Karpas-422 (cell line): ENCODE data around the gene NEU3. TPM values are rescaled to one million over a fixed set of nuclear protein-coding genes. Genes with fewer than 3 reads are reported as not detected.

Experiments
- DNase-seq: peaks from one replicate; pipeline ENCODE4 v3.0.0-alpha.2; 2015
- H2AFZ ChIP-seq: fragments of 200-600 bp; sonication (generic); 2 replicates; pipeline ENCODE4 v1.6.1; 2014; ENCODE audit warnings: antibody characterized with exemption, low read length, mixed read lengths
- H3K27ac ChIP-seq: fragments of 200-600 bp; sonication (generic); 2 replicates; pipeline ENCODE4 v1.5.1; 2014; ENCODE audit warnings: mild to moderate bottlenecking, low read length, moderate library complexity
- H3K27me3 ChIP-seq: fragments of 200-600 bp; sonication (generic); 2 replicates; pipeline ENCODE4 v1.6.1; 2014; ENCODE audit warnings: low read length, mixed read lengths
- H3K36me3 ChIP-seq: fragments of 200-600 bp; sonication (generic); 2 replicates; pipeline ENCODE4 v1.6.1; 2014; ENCODE audit warnings: low read length, mixed read lengths; ENCODE audit not compliant: insufficient read depth
- H3K4me1 ChIP-seq: fragments of 200-600 bp; sonication (generic); 2 replicates; pipeline ENCODE4 v1.6.1; 2014; ENCODE audit warnings: mild to moderate bottlenecking, low read length, mixed read lengths
- H3K4me2 ChIP-seq: fragments of 200-600 bp; sonication (generic); 2 replicates; pipeline ENCODE4 v1.6.1; 2014; ENCODE audit warnings: low read length, low read depth, mild to moderate bottlenecking; ENCODE audit not compliant: poor library complexity, severe bottlenecking
- H3K4me3 ChIP-seq: fragments of 200-600 bp; sonication (generic); 2 replicates; pipeline ENCODE4 v1.5.1; 2014; ENCODE audit warnings: mild to moderate bottlenecking, antibody characterized with exemption, low read length, mixed read lengths
- H3K79me2 ChIP-seq: fragments of 200-600 bp; sonication (generic); 2 replicates; pipeline ENCODE4 v1.6.1; 2014; ENCODE audit warnings: mild to moderate bottlenecking, low read length, mixed read lengths
- H3K9ac ChIP-seq: fragments of 200-600 bp; sonication (generic); 2 replicates; pipeline ENCODE4 v1.6.0; 2014; ENCODE audit warnings: low read length
- H3K9me2 ChIP-seq: fragments of 200-600 bp; sonication (generic), shearing (Covaris generic); replicated peaks from 2 replicates; pipeline ENCODE4 v1.6.0; 2014; ENCODE audit warnings: mild to moderate bottlenecking, low read length, moderate library complexity; ENCODE audit not compliant: insufficient read depth
- H3K9me3 ChIP-seq: fragments of 300-700, 200-600 bp; sonication (generic); 2 replicates; pipeline ENCODE4 v1.6.1; 2014; ENCODE audit warnings: low read length, mixed read lengths
- H4K20me1 ChIP-seq: fragments of 200-600 bp; sonication (generic); 2 replicates; pipeline ENCODE4 v1.6.1; 2014; ENCODE audit warnings: mild to moderate bottlenecking, antibody characterized with exemption, low read length, low read depth; ENCODE audit not compliant: insufficient read depth
- small RNA-seq: library from RNA; depleted of rRNA; stranded (forward); fragments of <200 nt; gene quantifications from one replicate; pipeline ENCODE3, GENCODE V24; 2014
- total RNA-seq: library from RNA; depleted of rRNA; stranded (reverse); fragments of >200 nt; shearing (Covaris generic); gene quantifications from 2 replicates; pipeline ENCODE4 v1.2.3, GENCODE V29; 2014; ENCODE audit warnings: low replicate concordance; rRNA removed

NEU3 gene
- total RNA-seq, 1 experiment from 2014 or later: 103 TPM

- Histone ChIP-seq H2AFZ (no peak overlapping the region), H3K36me3 (no peaks in the 10 kb centered on the region), H4K20me1 (no peaks in the 10 kb centered on the region), H3K9ac (no peak overlapping the region), H3K4me3 (no peak overlapping the region), H3K9me2 (no peaks in the 10 kb centered on the region), H3K79me2 (no peaks in the 10 kb centered on the region), H3K27ac (no peak overlapping the region), H3K9me3 (no peaks in the 10 kb centered on the region), H3K4me2 (no peak overlapping the region), H3K4me1 (peaks cover 15% of the 10 kb centered on the region), H3K27me3 (no peaks in the 10 kb centered on the region)
- no peak for DNase-seq
Measured at GRCh38 chr11:75059299-75059698, 70.6 kb downstream of the NEU3 start.

- Histone ChIP-seq H3K27ac (no peak overlapping the region), H2AFZ (no peak overlapping the region), H3K4me3 (no peak overlapping the region), H3K4me2 (no peak overlapping the region), H3K36me3 (no peaks in the 10 kb centered on the region), H3K4me1 (peaks cover 15% of the 10 kb centered on the region), H3K9ac (no peak overlapping the region), H4K20me1 (no peaks in the 10 kb centered on the region), H3K79me2 (no peaks in the 10 kb centered on the region), H3K9me2 (no peaks in the 10 kb centered on the region), H3K9me3 (no peaks in the 10 kb centered on the region), H3K27me3 (0 out of 2 replicates have a peak, but pooled peaks cover 3% of the 10 kb centered on the region)
- DNase-seq: no peak
Measured at GRCh38 chr11:75063741-75064314, 75.1 kb downstream of the NEU3 start.

GRCh38 chr11:75066061-75066460 is 77.3 kb downstream of the NEU3 start:
- H3K4me1 ChIP-seq: peaks cover 15% of the 10 kb centered on the region
- DNase-seq: no peak
- H3K27me3 ChIP-seq: 0 out of 2 replicates have a peak, but pooled peaks cover 3% of the 10 kb centered on the region
- H3K9me2 ChIP-seq: no peaks in the 10 kb centered on the region
- H3K4me2 ChIP-seq: no peak overlapping the region
- H3K27ac ChIP-seq: no peak overlapping the region
- H3K79me2 ChIP-seq: no peaks in the 10 kb centered on the region
- H4K20me1 ChIP-seq: no peaks in the 10 kb centered on the region
- no peak overlapping the region for H3K4me3 ChIP-seq
- no peaks in the 10 kb centered on the region for H3K36me3 ChIP-seq
- no peak overlapping the region for H3K9ac ChIP-seq
- no peaks in the 10 kb centered on the region for H3K9me3 ChIP-seq
- H2AFZ ChIP-seq: no peak overlapping the region

Small RNA genes lying within 50 kb of the gene (small RNA-seq; reads per million reads assigned to genes)
- not detected for gene RNU6-216P

Other genes with a start within 250 kb of the NEU3 start
- 18.8 and 47.0 TPM in 2 replicates for gene RNF169, start 240.1 kb upstream of the NEU3 start, total RNA-seq
- 29.7 and 56.3 TPM in 2 replicates for gene XRRA1, start 39.8 kb upstream of the NEU3 start, total RNA-seq
- gene SPCS2, start 39.7 kb upstream of the NEU3 start, total RNA-seq: 33.2 and 91.5 TPM in 2 replicates
- gene OR2AT4, start 107.9 kb downstream of the NEU3 start, total RNA-seq: 0.04 TPM in 1 of 2 replicates, not detected in the other
- gene SLCO2B1, start 162.2 kb downstream of the NEU3 start, total RNA-seq: not detected in 2 replicates